Endothelial cell of umbilical vein (primary cell): Measurements from ENCODE around the gene NPAT.

Experiments used
- CTCF ChIP-seq, 2 donors: IDR thresholded peaks; 1 replicate in 1 of 2; 2 replicates in 1 of 2; pipeline ENCODE4 v1.5.1; 2011; ENCODE audit warnings: low read length in 2 of 2, mild to moderate bottlenecking in 2 of 2, moderate library complexity in 2 of 2, control low read depth in 1 of 2, inconsistent platforms in 1 of 2, low read depth in 1 of 2; ENCODE audit not compliant: insufficient read depth in 1 of 2; ENCODE audit errors: extremely low read depth in 1 of 2
- EZH2 ChIP-seq: IDR thresholded peaks from 2 replicates; pipeline ENCODE4 v1.6.1; 2012; ENCODE audit warnings: borderline replicate concordance, low read depth, mild to moderate bottlenecking, moderate library complexity, low read length, inconsistent platforms; ENCODE audit not compliant: severe bottlenecking
- FOS ChIP-seq: IDR thresholded peaks from 2 replicates; pipeline ENCODE4 v1.6.1; 2011; ENCODE audit warnings: mild to moderate bottlenecking, low read length, moderate library complexity, borderline replicate concordance; ENCODE audit not compliant: insufficient read depth
- GATA2 ChIP-seq: IDR thresholded peaks from 2 replicates; pipeline ENCODE4 v1.7.0; 2011; ENCODE audit warnings: low read depth, mild to moderate bottlenecking, moderate library complexity, mixed read lengths, low read length; ENCODE audit not compliant: insufficient read length, insufficient read depth
- JUN ChIP-seq: IDR thresholded peaks from 2 replicates; pipeline ENCODE4 v1.6.1; 2011; ENCODE audit warnings: borderline replicate concordance, low read depth; ENCODE audit not compliant: insufficient read length, insufficient read depth
- MAX ChIP-seq: IDR thresholded peaks from 2 replicates; pipeline ENCODE4 v1.6.1; 2011; ENCODE audit not compliant: insufficient read depth, insufficient read length
- MYC ChIP-seq: IDR thresholded peaks from one replicate; pipeline ENCODE4 v1.6.1; 2011; ENCODE audit warnings: mild to moderate bottlenecking, low read depth, low read length
- POLR2A ChIP-seq: IDR thresholded peaks from 2 replicates; pipeline ENCODE4 v1.6.1; 2012; ENCODE audit warnings: low read depth, mild to moderate bottlenecking, control low read depth, low read length
- POLR2AphosphoS5 ChIP-seq: IDR thresholded peaks from 2 replicates; pipeline ENCODE4 v1.6.1; 2012; ENCODE audit warnings: low read depth, mild to moderate bottlenecking, control low read depth, low read length, moderate library complexity; ENCODE audit not compliant: insufficient read depth

- TF ChIP-seq CTCF (IDR thresholded peaks at IDR 0.05; ENCODE audit: extremely low read depth in 1 of 2, insufficient read depth in 1 of 2, low read depth in 1 of 2, low read length in 2 of 2), result no peak
- TF ChIP-seq EZH2, result no peak
- TF ChIP-seq JUN, result no peak
- no peak for TF ChIP-seq POLR2A
- no peak for TF ChIP-seq GATA2
- no peak for TF ChIP-seq POLR2AphosphoS5
- TF ChIP-seq MYC, result no peak
- TF ChIP-seq MAX, result no peak
- TF ChIP-seq FOS, result no peak
Measured at GRCh38 chr11:108216988-108217387, 5.5 kb downstream of the NPAT start.
